Right atrium auricular region (tissue), 2 donors: ENCODE data around the gene TBXA2R. TPM values are rescaled to one million over a fixed set of nuclear protein-coding genes. Genes with fewer than 3 reads are reported as not detected.

ENCODE experiments used
- DNase-seq: peaks from one replicate; pipeline ENCODE4 v3.0.0-alpha.2; 2019; ENCODE audit warnings: low spot score
- H3K27ac ChIP-seq, 2 donors: fragments of 200-600 bp; sonication (generic); 1 replicate in 1 of 2; 2 replicates in 1 of 2; pipeline ENCODE4 v1.5.1; 2016 to 2019
- H3K27me3 ChIP-seq, 2 donors: fragments of 200-600 bp; sonication (generic); one replicate each; pipeline versions ENCODE4 v1.5.1 to v1.6.0; 2017 to 2019
- H3K36me3 ChIP-seq: fragments of 200-600 bp; sonication (generic); one replicate; pipeline ENCODE4 v1.5.1; 2016
- H3K4me1 ChIP-seq, 2 donors: fragments of 200-600 bp; sonication (generic); one replicate each; pipeline versions ENCODE4 v1.5.1 to v1.6.0; 2017 to 2019
- H3K4me3 ChIP-seq, 2 donors: fragments of 200-600 bp; sonication (generic); 1 replicate in 1 of 2; 2 replicates in 1 of 2; pipeline ENCODE4 v1.5.1; 2017 to 2019; ENCODE audit warnings: mild to moderate bottlenecking in 1 of 2, moderate library complexity in 1 of 2
- H3K9me3 ChIP-seq, 2 donors: fragments of 200-600 bp; sonication (generic); one replicate each; pipeline ENCODE4 v1.5.1; 2019
- CTCF ChIP-seq, 2 donors: fragments of 200-600 bp; sonication (generic); IDR thresholded peaks; one replicate each; pipeline ENCODE4 v1.5.1; 2019; ENCODE audit warnings: antibody characterized with exemption in 2 of 2
- total RNA-seq, 2 donors: library from RNA; depleted of rRNA; stranded (reverse); fragments of >200 nt; gene quantifications; one replicate each; pipeline ENCODE4 v1.1.0, GENCODE V29; 2016

TBXA2R gene
- total RNA-seq, 2 donors from 2014 or later = 0.67 to 1.1 TPM

GRCh38 chr19:3645726-3646125, 39.1 kb upstream of the TBXA2R start:
- DNase-seq = no peak
- H3K27me3 ChIP-seq = no peaks in the 10 kb centered on the region
- H3K27ac ChIP-seq = no peak overlapping the region
- H3K4me1 ChIP-seq = peaks cover 0 to 21% of the 10 kb centered on the region in 2 donors
- H3K36me3 ChIP-seq = peaks cover 47% of the 10 kb centered on the region
- no peak for TF ChIP-seq CTCF (IDR thresholded peaks at IDR 0.05)
- no peak overlapping the region for H3K4me3 ChIP-seq
- no peaks in the 10 kb centered on the region for H3K9me3 ChIP-seq

GRCh38 chr19:3645067-3645396, 38.4 kb upstream of the TBXA2R start:
- H3K27ac ChIP-seq = no peak overlapping the region
- H3K4me3 ChIP-seq = no peak overlapping the region
- H3K36me3 ChIP-seq = peaks cover 49% of the 10 kb centered on the region
- no peaks in the 10 kb centered on the region for H3K9me3 ChIP-seq
- TF ChIP-seq CTCF (IDR thresholded peaks at IDR 0.05) = no peak
- H3K27me3 ChIP-seq = no peaks in the 10 kb centered on the region
- H3K4me1 ChIP-seq = peaks cover 0 to 14% of the 10 kb centered on the region in 2 donors
- DNase-seq = no peak

- Histone ChIP-seq H3K9me3 (no peaks in the 10 kb centered on the region), H3K27me3 (no peaks in the 10 kb centered on the region), H3K27ac (no peak overlapping the region), H3K36me3 (peaks cover 54% of the 10 kb centered on the region), H3K4me1 (peaks cover 0 to 10% of the 10 kb centered on the region in 2 donors), H3K4me3 (no peak overlapping the region)
- DNase-seq = no peak
- TF ChIP-seq CTCF (IDR thresholded peaks at IDR 0.05) = no peak
Measured at GRCh38 chr19:3644351-3645066, 37.8 kb upstream of the TBXA2R start.

GRCh38 chr19:3643674-3644313, 37.1 kb upstream of the TBXA2R start:
- no peak for DNase-seq
- H3K4me3 ChIP-seq = no peak overlapping the region
- H3K27ac ChIP-seq = no peak overlapping the region
- H3K36me3 ChIP-seq = peaks cover 62% of the 10 kb centered on the region
- no peaks in the 10 kb centered on the region for H3K9me3 ChIP-seq
- H3K4me1 ChIP-seq = peaks cover 0 to 10% of the 10 kb centered on the region in 2 donors
- no peaks in the 10 kb centered on the region for H3K27me3 ChIP-seq
- no peak for TF ChIP-seq CTCF (IDR thresholded peaks at IDR 0.05)

GRCh38 chr19:3642987-3643673, 36.5 kb upstream of the TBXA2R start:
- no peak for TF ChIP-seq CTCF (IDR thresholded peaks at IDR 0.05)
- no peak overlapping the region for H3K27ac ChIP-seq
- no peak for DNase-seq
- H3K4me3 ChIP-seq = no peak overlapping the region
- no peaks in the 10 kb centered on the region for H3K9me3 ChIP-seq
- H3K36me3 ChIP-seq = peaks cover 65% of the 10 kb centered on the region
- no peaks in the 10 kb centered on the region for H3K27me3 ChIP-seq
- H3K4me1 ChIP-seq = peaks cover 0 to 10% of the 10 kb centered on the region in 2 donors
